ENCODE results near the gene LIMS4.
"Not testable (repeated sequence)": the region's sequence is repeated elsewhere in the genome, so short reads cannot be mapped to it uniquely, and the experiment has no call there.

LIMS4 gene

GRCh38 chr2:110472171-110473058 is at the start of gene LIMS4:
Gene LIMS4, minus strand, starts transcription at chr2:110472816. Its CDS starts 38 bp downstream, at chr2:110472778.
- DNase-seq = not testable (repeated sequence)

GRCh38 chr2:110499755-110500377 is 27.2 kb upstream of the LIMS4 start:
- DNase-seq = not testable (repeated sequence)

- DNase-seq = not testable (repeated sequence)
Measured at GRCh38 chr2:110496027-110496426, 23.4 kb upstream of the LIMS4 start.

- not testable (repeated sequence) for DNase-seq
Measured at GRCh38 chr2:110494488-110494887, 21.9 kb upstream of the LIMS4 start.

GRCh38 chr2:110488991-110489390 is 16.4 kb upstream of the LIMS4 start:
- not testable (repeated sequence) for DNase-seq

GRCh38 chr2:110482697-110483096 is 10.1 kb upstream of the LIMS4 start:
- not testable (repeated sequence) for DNase-seq

GRCh38 chr2:110481200-110481599 is 8.6 kb upstream of the LIMS4 start:
- DNase-seq = not testable (repeated sequence)

GRCh38 chr2:110480084-110480483 is 7.5 kb upstream of the LIMS4 start:
- not testable (repeated sequence) for DNase-seq

- not testable (repeated sequence) for DNase-seq
Measured at GRCh38 chr2:110477370-110477769, 4.8 kb upstream of the LIMS4 start.

- not testable (repeated sequence) for DNase-seq
Measured at GRCh38 chr2:110476952-110477351, 4.3 kb upstream of the LIMS4 start.

- not testable (repeated sequence) for DNase-seq
Measured at GRCh38 chr2:110475627-110476359, 3.2 kb upstream of the LIMS4 start.

GRCh38 chr2:110474898-110475297 is 2.3 kb upstream of the LIMS4 start:
- DNase-seq = not testable (repeated sequence)

- DNase-seq = not testable (repeated sequence)
Measured at GRCh38 chr2:110473059-110473358, 393 bp upstream of the LIMS4 start.

GRCh38 chr2:110468921-110469320 is 3.7 kb downstream of the LIMS4 start:
- not testable (repeated sequence) for DNase-seq

- DNase-seq = not testable (repeated sequence)
Measured at GRCh38 chr2:110465312-110465711, 7.3 kb downstream of the LIMS4 start.

- DNase-seq = not testable (repeated sequence)
Measured at GRCh38 chr2:110462458-110462857, 10.2 kb downstream of the LIMS4 start.

GRCh38 chr2:110460318-110460717 is 12.3 kb downstream of the LIMS4 start:
- not testable (repeated sequence) for DNase-seq

GRCh38 chr2:110457214-110457590 is 15.4 kb downstream of the LIMS4 start:
- not testable (repeated sequence) for DNase-seq

GRCh38 chr2:110456291-110457213 is 16.1 kb downstream of the LIMS4 start:
- not testable (repeated sequence) for DNase-seq

- DNase-seq = not testable (repeated sequence)
Measured at GRCh38 chr2:110455080-110455670, 17.4 kb downstream of the LIMS4 start.

GRCh38 chr2:110450951-110451350 is 21.7 kb downstream of the LIMS4 start:
- DNase-seq = not testable (repeated sequence)

Data from NCI-H1694 (cell line).